K562 (cell line): Measurements from ENCODE around the gene NAGLU. TPM values are rescaled to one million over a fixed set of nuclear protein-coding genes. Genes with fewer than 3 reads are reported as not detected.

Source experiments
- ATF2 ChIP-seq: sonication (generic); formaldehyde crosslinking; IDR thresholded peaks from 2 replicates; pipeline ENCODE4 v1.8.1; 2022; ENCODE audit warnings: missing genetic modification reagents
- CHD1 ChIP-seq: fragments of 200-600 bp; sonication (generic); IDR thresholded peaks from one replicate; pipeline ENCODE4 v1.6.1; 2012; ENCODE audit warnings: mild to moderate bottlenecking, moderate library complexity, low read length, inconsistent platforms
- EP300 ChIP-seq: IDR thresholded peaks from 2 replicates; pipeline ENCODE4 v1.6.1; 2012; ENCODE audit warnings: low read length, improper control_type of control experiment
- FOXJ2 ChIP-seq: fragments of 200-800 bp; sonication (Bioruptor generic); IDR thresholded peaks from 2 replicates; pipeline ENCODE4 v1.6.1; 2016; ENCODE audit warnings: missing genetic modification characterization, missing compliant biosample characterization
- MAZ ChIP-seq, 2 experiments: fragments of 450-650 bp in 1 of 2; sonication (generic) in 1 of 2; formaldehyde crosslinking; IDR thresholded peaks in 1 of 2; conservative IDR thresholded peaks in 1 of 2; 2 replicates each; pipeline versions ENCODE4 v1.4.0 to v1.5.0; 2020; ENCODE audit warnings: mild to moderate bottlenecking in 1 of 2, missing genetic modification reagents in 1 of 2
- NEUROD1 ChIP-seq: fragments of 150-350 bp; IDR thresholded peaks from 2 replicates; pipeline ENCODE4 v1.6.1; 2014; ENCODE audit warnings: borderline replicate concordance, low read length, low read depth; ENCODE audit not compliant: partially characterized antibody
- NR2F6 ChIP-seq: fragments of 450-650 bp; formaldehyde crosslinking; IDR thresholded peaks from 2 replicates; pipeline ENCODE4 v1.4.0; 2020; ENCODE audit warnings: mild to moderate bottlenecking
- SAP30 ChIP-seq: fragments of 200-600 bp; sonication (generic); IDR thresholded peaks from 2 replicates; pipeline ENCODE4 v1.6.1; 2012; ENCODE audit warnings: borderline replicate concordance, low read depth, mild to moderate bottlenecking, moderate library complexity, low read length, control low read depth, inconsistent platforms; ENCODE audit not compliant: insufficient read depth, poor library complexity, severe bottlenecking
- SIRT6 ChIP-seq: IDR thresholded peaks from one replicate; pipeline ENCODE4 v1.6.1; 2012; ENCODE audit warnings: low read depth, mild to moderate bottlenecking, control low read depth, inconsistent platforms, low read length, moderate library complexity
- SNRNP70 ChIP-seq: fragments of 200-400 bp; formaldehyde crosslinking; optimal IDR thresholded peaks from 2 replicates; pipeline ENCODE3; 2017; ENCODE audit warnings: low read depth, low read length
- SP1 ChIP-seq: sonication (generic); formaldehyde crosslinking; IDR thresholded peaks from 2 replicates; pipeline ENCODE4 v1.8.1; 2022; ENCODE audit warnings: mild to moderate bottlenecking, missing genetic modification reagents
- ZBTB33 ChIP-seq: sonication (generic); formaldehyde crosslinking; IDR thresholded peaks from 2 replicates; pipeline ENCODE4 v1.8.1; 2023; ENCODE audit warnings: mild to moderate bottlenecking, missing genetic modification reagents
- ZNF217 ChIP-seq: sonication (generic); formaldehyde crosslinking; IDR thresholded peaks from 2 replicates; pipeline ENCODE4 v1.8.0; 2022; ENCODE audit warnings: mild to moderate bottlenecking, missing genetic modification reagents
- ZNF407 ChIP-seq: fragments of 450-650 bp; IDR thresholded peaks from 2 replicates; pipeline ENCODE4 v1.6.1; 2016; ENCODE audit warnings: low read depth
- ZNF778 ChIP-seq: fragments of 450-650 bp; formaldehyde crosslinking; IDR thresholded peaks from 2 replicates; pipeline ENCODE4 v1.4.0; 2020; ENCODE audit warnings: mild to moderate bottlenecking, moderate library complexity
- polyA plus RNA-seq, 8 experiments: library from polyadenylated mRNA; depleted of rRNA in 4 of 8; stranded (reverse) in 5 of 8; unstranded in 3 of 8; fragments of >200 nt; fragmentation: Nextera tagmentation in 2 of 8; fragmentation: Illumina TruSeq in 1 of 8; extraction: Ambion mirVana in 2 of 8; extraction: Trizol in 1 of 8; gene quantifications; 2 replicates each; pipeline versions ENCODE4 v1.2.1 to v1.2.3, GENCODE V29; 2011 to 2014; ENCODE audit warnings: inconsistent platforms in 1 of 8, missing spikeins in 1 of 8
- total RNA-seq, 7 experiments: library from RNA; depleted of rRNA in 6 of 7; stranded (reverse); fragments of >200 nt in 6 of 7; fragmentation: Illumina TruSeq in 2 of 7; extraction: Trizol in 2 of 7; gene quantifications; 2 replicates each; pipeline versions ENCODE4 v1.2.1 to v1.2.3, GENCODE V29; 2011 to 2021; ENCODE audit warnings: low replicate concordance in 1 of 7

NAGLU gene
- total and polyA plus RNA-seq, 9 of the 15 experiments (the other 6 are each of a cell fraction or from before 2014, with no cell fraction given): 0.04 to 21.5 (median 8.5) TPM

- TF ChIP-seq ZNF407: no peak
- no peak for TF ChIP-seq SAP30
- no peak for TF ChIP-seq NR2F6 (CRISPR knock-in tag)
- TF ChIP-seq EP300: peak; percentile 51; the same call in 1 of the 2 replicates
- no peak for TF ChIP-seq ZNF217 (CRISPR knock-in tag)
- no peak for TF ChIP-seq FOXJ2 (tag)
- TF ChIP-seq NEUROD1: peak; percentile 31
- no peak for TF ChIP-seq SNRNP70
- no peak for TF ChIP-seq ZBTB33
- no peak for TF ChIP-seq MAZ (CRISPR knock-in tag; conservative IDR thresholded peaks at IDR 0.05 in 1 of 2, IDR thresholded peaks at IDR 0.05 in 1 of 2)
- TF ChIP-seq CHD1: no peak
- no peak for TF ChIP-seq SIRT6
- TF ChIP-seq ZNF778 (CRISPR knock-in tag): no peak
- no peak for TF ChIP-seq ATF2 (CRISPR knock-in tag)
- no peak for TF ChIP-seq SP1 (CRISPR knock-in tag)
Observed at GRCh38 chr17:42518046-42518754, 17.8 kb upstream of the NAGLU start (continued).
